ENCODE results near the gene FKBP8. TPM values are rescaled to one million over a fixed set of nuclear protein-coding genes. Genes with fewer than 3 reads are reported as not detected.

The FKBP8 gene
- total RNA-seq, 4 donors from 2014 or later: 238 to 394 (median 314) TPM

- H3K4me3 ChIP-seq (replicated peaks in 1 of 3): no peak overlapping the region
- H3K4me1 ChIP-seq: peaks cover 32 to 58% of the 10 kb centered on the region in 2 donors
Observed at GRCh38 chr19:18495204-18495911, 48.0 kb downstream of the FKBP8 start.

DNA sequence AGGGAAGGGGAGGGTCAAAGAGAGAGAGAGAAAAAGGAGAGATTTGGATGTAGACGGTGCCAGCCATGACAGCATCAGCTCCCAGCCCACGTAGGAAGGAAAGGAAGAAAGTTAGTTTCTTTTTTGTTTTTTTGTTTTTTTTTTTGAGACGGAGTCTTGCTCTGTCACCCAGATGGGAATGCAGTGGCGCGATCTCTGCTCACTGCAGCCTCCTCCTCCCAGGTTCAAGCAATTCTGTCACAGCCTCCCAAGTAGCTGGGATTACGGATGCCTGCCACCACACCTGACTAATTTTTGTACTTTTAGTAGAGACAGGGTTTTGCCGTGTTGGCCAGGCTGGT lies 49.1 kb downstream of the FKBP8 start:
- peaks cover 27 to 52% of the 10 kb centered on the region in 2 donors for H3K4me1 ChIP-seq
- H3K9me3 ChIP-seq: no peaks in the 10 kb centered on the region
- no peak for DNase-seq
- intact Hi-C loops (cut with DNase I): no loop called here
- WGBS, 2 donors: 76 to 78% methylated on average over 7 of the region's 7 CpGs
- no peaks in the 10 kb centered on the region for H3K27me3 ChIP-seq
- no peak for TF ChIP-seq POLR2A (IDR thresholded peaks at IDR 0.05)
- no peak for TF ChIP-seq CTCF (IDR thresholded peaks at IDR 0.05)
- no peak overlapping the region for H3K27ac ChIP-seq
- H3K36me3 ChIP-seq: no peaks in the 10 kb centered on the region
- H3K4me3 ChIP-seq (replicated peaks in 1 of 3): no peak overlapping the region

More at GRCh38 chr19:18495204-18495911, 48.0 kb downstream of the FKBP8 start:
- DNase-seq: no peak
- WGBS, 2 donors: 79 to 81% methylated on average over 9 to 11 of the region's 14 CpGs
- Histone ChIP-seq H3K27me3 (no peaks in the 10 kb centered on the region), H3K9me3 (no peaks in the 10 kb centered on the region), H3K27ac (no peak overlapping the region), H3K36me3 (no peaks in the 10 kb centered on the region)
- TF ChIP-seq CTCF (IDR thresholded peaks at IDR 0.05): no peak
- no peak for TF ChIP-seq POLR2A (IDR thresholded peaks at IDR 0.05)
- intact Hi-C loops (cut with DNase I): no loop called here

DNA sequence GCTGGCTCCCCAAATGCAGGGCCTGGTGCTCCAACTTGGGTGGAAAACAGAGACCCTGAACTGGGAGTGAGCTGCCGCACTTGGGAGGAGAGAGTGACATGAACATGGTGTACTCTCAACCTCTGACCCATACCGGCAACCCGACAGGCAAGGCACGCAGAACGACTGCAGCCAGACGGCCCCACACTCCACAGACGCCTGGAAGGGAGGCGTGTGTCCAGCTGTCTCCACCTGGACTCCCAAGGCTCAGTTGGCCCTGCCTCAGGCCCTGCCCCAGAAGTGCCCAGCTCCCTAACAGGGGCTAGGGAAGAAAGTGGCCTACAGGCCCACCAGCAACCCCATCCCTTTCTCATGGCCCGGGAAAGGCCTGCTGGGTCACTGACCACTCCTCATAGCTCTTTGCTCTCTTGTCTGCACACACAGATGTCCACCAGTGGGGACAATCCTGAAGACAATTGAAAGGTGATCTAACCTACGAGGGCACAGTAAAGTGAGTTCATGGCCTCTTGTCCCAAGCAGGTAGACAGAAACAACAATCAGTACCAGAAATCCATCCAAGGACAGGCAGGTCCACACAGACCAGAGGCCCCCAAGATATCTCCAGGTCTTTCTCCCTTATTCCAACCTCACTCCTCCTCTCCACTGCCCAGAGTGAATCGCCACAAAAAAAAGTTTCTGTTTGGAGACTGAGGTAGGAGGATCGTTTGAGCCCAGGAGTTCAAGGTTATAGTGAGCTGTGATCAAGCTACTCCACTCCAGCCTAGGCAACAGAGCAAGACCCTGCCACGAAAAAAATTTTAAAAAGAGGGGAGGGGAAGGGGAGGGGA lies 49.7 kb downstream of the FKBP8 start:
- TF ChIP-seq POLR2A (IDR thresholded peaks at IDR 0.05) (no peak), CTCF (IDR thresholded peaks at IDR 0.05) (no peak)
- H3K36me3 ChIP-seq: no peaks in the 10 kb centered on the region
- no peak for DNase-seq
- H3K27me3 ChIP-seq: no peaks in the 10 kb centered on the region
- no peak overlapping the region for H3K27ac ChIP-seq
- H3K4me3 ChIP-seq (replicated peaks in 1 of 3): no peak overlapping the region
- 68 to 88% methylated on average over 5 to 12 of the region's 13 CpGs for WGBS, 2 donors
- H3K9me3 ChIP-seq: no peaks in the 10 kb centered on the region
- H3K4me1 ChIP-seq: peaks cover 27 to 52% of the 10 kb centered on the region in 2 donors
- intact Hi-C loops (cut with DNase I): no loop called here

DNA sequence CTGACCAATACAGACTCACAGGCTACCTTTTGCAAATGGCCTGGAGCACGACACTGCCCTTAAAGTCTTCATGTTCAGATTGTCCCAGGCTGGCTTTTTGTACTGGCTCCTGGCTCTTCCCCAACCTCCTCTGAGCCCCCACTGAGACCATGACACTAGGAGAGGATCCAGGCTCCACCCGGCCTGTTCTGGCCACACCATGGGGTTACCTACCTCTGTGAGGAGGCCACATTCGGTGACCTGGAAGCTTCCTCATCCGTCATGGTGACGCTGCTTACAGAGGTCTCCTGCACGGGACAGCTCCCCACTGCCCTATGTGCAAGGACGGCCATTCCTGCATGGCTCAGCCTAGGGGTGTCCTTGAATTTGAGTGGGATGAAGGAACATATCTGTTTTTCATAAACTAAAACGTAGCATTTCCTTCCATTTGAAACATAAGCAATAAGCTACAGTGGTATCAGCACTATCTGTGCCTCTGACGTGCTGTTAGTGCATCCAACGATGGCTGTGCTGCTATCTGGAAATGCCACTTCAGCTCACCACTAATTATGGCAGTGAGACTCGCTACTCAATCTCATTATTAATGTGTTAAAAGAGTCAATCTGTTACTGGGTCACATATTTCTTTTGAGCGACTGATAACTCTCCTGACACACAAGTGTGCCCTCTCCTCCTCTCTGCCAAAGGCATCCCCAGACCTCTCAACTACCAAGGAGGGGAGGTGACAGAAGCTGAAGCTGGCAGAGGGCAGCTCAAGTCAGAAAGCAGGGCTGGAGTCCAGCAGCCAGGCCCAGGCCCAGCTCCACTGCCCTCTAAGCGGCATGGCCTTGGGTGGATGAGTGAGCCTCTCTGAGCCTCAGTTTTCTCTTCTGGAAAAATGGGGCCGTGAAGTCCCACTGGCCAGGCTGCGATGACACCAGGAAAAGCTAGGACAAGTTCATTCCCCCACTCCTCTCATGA lies 51.1 kb downstream of the FKBP8 start:
- no peak for DNase-seq
- no peaks in the 10 kb centered on the region for H3K36me3 ChIP-seq
- H3K27ac ChIP-seq: no peak overlapping the region
- H3K4me1 ChIP-seq: peaks cover 36 to 59% of the 10 kb centered on the region in 2 donors
- H3K4me3 ChIP-seq (replicated peaks in 1 of 3): no peak overlapping the region
- intact Hi-C loops (cut with DNase I): no loop called here
- H3K9me3 ChIP-seq: no peaks in the 10 kb centered on the region
- no peaks in the 10 kb centered on the region for H3K27me3 ChIP-seq
- 93 to 95% methylated on average over 15 of the region's 15 CpGs for WGBS, 2 donors
- no peak for TF ChIP-seq POLR2A (IDR thresholded peaks at IDR 0.05)
- no peak for TF ChIP-seq CTCF (IDR thresholded peaks at IDR 0.05)

Data from thyroid gland (tissue), 4 donors.